ENCODE data around the gene MYL10. TPM values are rescaled to one million over a fixed set of nuclear protein-coding genes. Genes with fewer than 3 reads are reported as not detected.

The MYL10 gene
- total RNA-seq, 4 donors from 2014 or later, result not detected

- Histone ChIP-seq H3K4me1 (no peaks in the 10 kb centered on the region), H3K36me3 (no peaks in the 10 kb centered on the region), H3K9me3 (peaks cover 0 to 6% (median 0%) of the 10 kb centered on the region in 4 donors), H3K27me3 (no peaks in the 10 kb centered on the region), H3K4me3 (no peak overlapping the region), H3K27ac (replicated peaks in 1 of 4) (no peak overlapping the region)
- DNase-seq (ENCODE audit: extremely low spot score), result no peak
- intact Hi-C loops (cut with DNase I), result no loop called here
- 76% methylated on average over 6 of the region's 6 CpGs for WGBS
- TF ChIP-seq POLR2AphosphoS5 (IDR thresholded peaks at IDR 0.05) (no peak), POLR2A (IDR thresholded peaks at IDR 0.05; ENCODE audit: low read depth) (no peak), EP300 (IDR thresholded peaks at IDR 0.05) (no peak)
- TF ChIP-seq, protein P1, sequence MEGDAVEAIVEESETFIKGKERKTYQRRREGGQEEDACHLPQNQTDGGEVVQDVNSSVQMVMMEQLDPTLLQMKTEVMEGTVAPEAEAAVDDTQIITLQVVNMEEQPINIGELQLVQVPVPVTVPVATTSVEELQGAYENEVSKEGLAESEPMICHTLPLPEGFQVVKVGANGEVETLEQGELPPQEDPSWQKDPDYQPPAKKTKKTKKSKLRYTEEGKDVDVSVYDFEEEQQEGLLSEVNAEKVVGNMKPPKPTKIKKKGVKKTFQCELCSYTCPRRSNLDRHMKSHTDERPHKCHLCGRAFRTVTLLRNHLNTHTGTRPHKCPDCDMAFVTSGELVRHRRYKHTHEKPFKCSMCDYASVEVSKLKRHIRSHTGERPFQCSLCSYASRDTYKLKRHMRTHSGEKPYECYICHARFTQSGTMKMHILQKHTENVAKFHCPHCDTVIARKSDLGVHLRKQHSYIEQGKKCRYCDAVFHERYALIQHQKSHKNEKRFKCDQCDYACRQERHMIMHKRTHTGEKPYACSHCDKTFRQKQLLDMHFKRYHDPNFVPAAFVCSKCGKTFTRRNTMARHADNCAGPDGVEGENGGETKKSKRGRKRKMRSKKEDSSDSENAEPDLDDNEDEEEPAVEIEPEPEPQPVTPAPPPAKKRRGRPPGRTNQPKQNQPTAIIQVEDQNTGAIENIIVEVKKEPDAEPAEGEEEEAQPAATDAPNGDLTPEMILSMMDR (IDR thresholded peaks at IDR 0.05), result no peak
These were observed 35.5 kb downstream of the MYL10 start for GRCh38 chr7:101593556-101593955.

DNA sequence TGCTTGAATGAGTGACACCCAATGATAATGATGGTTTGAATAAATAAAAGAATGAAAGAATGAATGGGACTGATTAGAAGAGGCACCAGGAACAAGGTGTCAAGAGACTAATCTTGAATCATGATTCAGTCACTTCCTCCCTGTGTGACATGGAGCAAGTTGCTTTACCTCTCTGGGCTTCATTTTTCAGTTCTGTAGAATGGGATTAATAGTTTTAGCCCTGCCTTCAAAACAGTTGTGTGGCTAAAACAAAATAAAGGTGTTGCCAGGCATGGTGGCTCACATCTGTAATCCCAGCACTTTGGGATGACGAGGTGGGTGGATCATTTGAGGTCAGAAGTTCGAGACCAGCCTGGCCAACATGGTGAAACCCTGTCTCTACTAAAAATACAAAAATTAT, 37.6 kb downstream of the MYL10 start:
- 94% methylated on average over 2 of the region's 2 CpGs for WGBS
- no peaks in the 10 kb centered on the region for H3K27me3 ChIP-seq
- no peaks in the 10 kb centered on the region for H3K4me1 ChIP-seq
- peaks cover 0 to 6% (median 0%) of the 10 kb centered on the region in 4 donors for H3K9me3 ChIP-seq
- H3K27ac ChIP-seq (replicated peaks in 1 of 4), result no peak overlapping the region
- DNase-seq (ENCODE audit: extremely low spot score), result no peak
- no peak overlapping the region for H3K4me3 ChIP-seq
- intact Hi-C loops (cut with DNase I), result no loop called here
- TF ChIP-seq POLR2AphosphoS5 (IDR thresholded peaks at IDR 0.05) (no peak), POLR2A (IDR thresholded peaks at IDR 0.05; ENCODE audit: low read depth) (no peak), EP300 (IDR thresholded peaks at IDR 0.05) (no peak)
- TF ChIP-seq, protein P1 (IDR thresholded peaks at IDR 0.05), result no peak
- H3K36me3 ChIP-seq, result no peaks in the 10 kb centered on the region

DNA sequence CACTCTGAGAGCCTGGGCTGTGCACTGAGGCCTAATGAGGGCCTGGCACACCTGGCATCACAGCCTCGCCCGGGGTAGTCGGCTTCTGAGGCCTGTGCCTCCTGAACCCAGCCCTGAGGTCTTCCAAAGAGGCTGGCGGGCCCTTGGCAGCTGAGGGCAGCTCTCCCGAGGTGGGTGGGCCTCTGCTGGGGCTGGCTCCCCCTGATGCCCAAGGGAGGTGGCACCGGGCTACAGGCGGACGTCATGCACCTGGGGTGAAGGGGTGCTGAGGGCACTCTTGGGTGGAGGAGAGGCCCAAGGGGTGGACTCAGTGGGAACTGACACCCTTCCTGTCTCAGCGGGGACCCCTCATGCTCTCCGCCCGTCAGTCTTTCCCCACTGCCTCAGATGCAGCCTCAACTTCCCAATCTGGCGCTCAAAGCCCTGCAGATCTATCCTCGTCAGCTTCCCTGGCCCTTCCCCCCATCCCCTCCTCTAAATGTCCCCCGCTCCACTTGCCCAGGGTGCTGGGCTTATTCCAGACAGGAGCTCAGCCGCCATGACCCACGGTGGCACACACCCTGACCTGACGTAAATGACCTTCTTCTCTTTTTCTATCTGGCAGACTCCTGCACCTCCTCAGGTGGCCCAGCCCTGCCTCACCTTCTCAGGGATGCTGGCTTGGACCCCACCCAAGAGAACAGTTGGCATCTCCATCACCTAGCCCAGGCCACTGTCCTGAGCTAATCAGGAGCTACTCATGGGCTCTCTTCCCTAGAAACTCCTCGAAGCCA, 38.2 kb downstream of the MYL10 start:
- WGBS, result 87% methylated on average over 14 of the region's 18 CpGs
- Histone ChIP-seq H3K27me3 (no peaks in the 10 kb centered on the region), H3K36me3 (no peaks in the 10 kb centered on the region), H3K27ac (replicated peaks in 1 of 4) (no peak overlapping the region), H3K4me1 (no peaks in the 10 kb centered on the region), H3K9me3 (no peaks in the 10 kb centered on the region), H3K4me3 (no peak overlapping the region)
- DNase-seq (ENCODE audit: extremely low spot score), result no peak
- TF ChIP-seq, protein P1 (IDR thresholded peaks at IDR 0.05), result no peak
- TF ChIP-seq EP300 (IDR thresholded peaks at IDR 0.05) (no peak), POLR2A (IDR thresholded peaks at IDR 0.05; ENCODE audit: low read depth) (no peak), POLR2AphosphoS5 (IDR thresholded peaks at IDR 0.05) (no peak)
- intact Hi-C loops (cut with DNase I), result no loop called here

DNA sequence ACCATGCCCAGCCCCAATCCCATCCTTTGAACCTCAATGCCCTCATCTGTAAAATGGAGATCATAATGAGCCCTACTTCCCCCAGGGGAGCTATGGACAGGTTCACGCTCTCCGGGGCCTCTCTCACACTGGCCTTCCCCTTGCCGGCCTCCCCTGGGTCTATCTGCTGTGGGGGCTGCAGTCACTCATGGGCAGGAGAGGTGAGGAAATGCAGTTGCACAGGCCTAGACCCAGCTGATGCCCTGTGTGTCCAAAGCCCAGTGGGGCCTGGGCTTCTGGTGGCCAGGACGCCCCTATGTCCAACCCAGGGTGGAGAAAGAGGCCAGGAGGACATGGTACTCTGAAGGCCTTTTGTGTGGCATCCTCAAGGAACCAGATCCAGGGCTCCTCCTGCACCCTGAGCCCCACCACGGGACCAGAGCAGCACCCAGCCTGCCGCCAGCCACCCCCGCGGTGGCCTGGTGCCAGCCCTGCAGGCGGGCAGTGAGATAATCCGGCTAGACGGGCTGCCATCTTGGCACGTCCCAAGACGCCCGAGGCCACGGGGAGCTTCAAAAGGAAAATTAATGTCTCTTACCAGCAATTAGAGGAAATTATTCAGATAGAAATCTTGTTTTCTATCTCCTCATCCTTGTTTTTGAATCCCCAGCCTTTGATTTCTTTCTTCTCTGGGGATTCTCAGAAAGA, 39.0 kb downstream of the MYL10 start:
- no peak for DNase-seq (ENCODE audit: extremely low spot score)
- Histone ChIP-seq H3K4me1 (no peaks in the 10 kb centered on the region), H3K9me3 (no peaks in the 10 kb centered on the region), H3K27ac (replicated peaks in 1 of 4) (no peak overlapping the region), H3K27me3 (no peaks in the 10 kb centered on the region), H3K4me3 (no peak overlapping the region), H3K36me3 (no peaks in the 10 kb centered on the region)
- WGBS, result 94% methylated on average over 10 of the region's 15 CpGs
- TF ChIP-seq, protein P1 (IDR thresholded peaks at IDR 0.05), result no peak
- TF ChIP-seq POLR2A (IDR thresholded peaks at IDR 0.05; ENCODE audit: low read depth), result no peak
- no peak for TF ChIP-seq EP300 (IDR thresholded peaks at IDR 0.05)
- no peak for TF ChIP-seq POLR2AphosphoS5 (IDR thresholded peaks at IDR 0.05)
- intact Hi-C loops (cut with DNase I), result no loop called here
